ENCODE data around the gene ZNF77.
"Not testable (repeated sequence)": the region's sequence is repeated elsewhere in the genome, so short reads cannot be mapped to it uniquely, and the experiment has no call there.

ZNF77 gene

GRCh38 chr19:2900296-2901252 is 44.2 kb downstream of the ZNF77 start, which contains the start of gene ZNF57:
TSS of gene ZNF57 (plus strand) at chr19:2900928. CDS start at chr19:2901046, 118 bp downstream.
- Histone ChIP-seq H3K27me3 (replicated peaks; ENCODE audit: insufficient read depth, low read length) (peaks cover 70% of the 10 kb centered on the region), H3K4me3 (ENCODE audit: low read length) (no peak within 1 kb of the TSS), H3K4me1 (ENCODE audit: low read length) (no peaks in the 10 kb centered on the region), H3K4me2 (ENCODE audit: low read depth, low read length) (no peak within 1 kb of the TSS), H3K27ac (ENCODE audit: low read length) (no peak within 1 kb of the TSS), H2AFZ (ENCODE audit: low read length) (no peak within 1 kb of the TSS), H3K9me3 (replicated peaks; ENCODE audit: insufficient read depth, low read length) (no peaks in the 10 kb centered on the region), H4K20me1 (ENCODE audit: insufficient read depth, low read length) (no peaks in the 10 kb centered on the region), H3K79me2 (ENCODE audit: low read length) (no peaks in the 10 kb centered on the region), H3K9me2 (replicated peaks; ENCODE audit: insufficient read depth, low read length) (no peaks in the 10 kb centered on the region), H3K9ac (ENCODE audit: low read length) (no peak within 1 kb of the TSS), H3F3A (ENCODE audit: insufficient read depth, low read length) (no peaks in the 10 kb centered on the region), H3K36me3 (replicated peaks; ENCODE audit: insufficient read depth, low read length) (no peaks in the 10 kb centered on the region)
- DNase-seq, result no peak
- no peak for TF ChIP-seq EZH2phosphoT487 (IDR thresholded peaks at IDR 0.05; ENCODE audit: low read length)
- TF ChIP-seq CTCF (IDR thresholded peaks at IDR 0.05; ENCODE audit: low read length), result no peak
- no peak for TF ChIP-seq EZH2 (optimal IDR thresholded peaks at IDR 0.05; ENCODE audit: low read depth, low read length)

GRCh38 chr19:2896694-2897093 is 48.1 kb downstream of the ZNF77 start:
- Histone ChIP-seq H3F3A (ENCODE audit: insufficient read depth, low read length) (no peaks in the 10 kb centered on the region), H3K9ac (ENCODE audit: low read length) (no peak overlapping the region), H3K36me3 (replicated peaks; ENCODE audit: insufficient read depth, low read length) (no peaks in the 10 kb centered on the region), H3K9me3 (replicated peaks; ENCODE audit: insufficient read depth, low read length) (no peaks in the 10 kb centered on the region), H3K4me3 (ENCODE audit: low read length) (no peak overlapping the region), H3K4me1 (ENCODE audit: low read length) (no peaks in the 10 kb centered on the region), H3K9me2 (replicated peaks; ENCODE audit: insufficient read depth, low read length) (no peaks in the 10 kb centered on the region), H3K79me2 (ENCODE audit: low read length) (no peaks in the 10 kb centered on the region), H4K20me1 (ENCODE audit: insufficient read depth, low read length) (no peaks in the 10 kb centered on the region), H3K27me3 (replicated peaks; ENCODE audit: insufficient read depth, low read length) (peaks cover 65% of the 10 kb centered on the region), H3K4me2 (ENCODE audit: low read depth, low read length) (no peak overlapping the region), H3K27ac (ENCODE audit: low read length) (no peak overlapping the region), H2AFZ (ENCODE audit: low read length) (no peak overlapping the region)
- TF ChIP-seq CTCF (IDR thresholded peaks at IDR 0.05; ENCODE audit: low read length), result no peak
- no peak for TF ChIP-seq EZH2 (optimal IDR thresholded peaks at IDR 0.05; ENCODE audit: low read depth, low read length)
- no peak for TF ChIP-seq EZH2phosphoT487 (IDR thresholded peaks at IDR 0.05; ENCODE audit: low read length)
- DNase-seq, result no peak

- H3K9me3 ChIP-seq (replicated peaks; ENCODE audit: insufficient read depth, low read length); H3F3A ChIP-seq (ENCODE audit: insufficient read depth, low read length); H3K4me2 ChIP-seq (ENCODE audit: low read depth, low read length); H3K4me1 ChIP-seq (ENCODE audit: low read length); H3K27ac ChIP-seq (ENCODE audit: low read length); H3K9ac ChIP-seq (ENCODE audit: low read length); H3K9me2 ChIP-seq (replicated peaks; ENCODE audit: insufficient read depth, low read length); H3K4me3 ChIP-seq (ENCODE audit: low read length); H3K36me3 ChIP-seq (replicated peaks; ENCODE audit: insufficient read depth, low read length); H3K79me2 ChIP-seq (ENCODE audit: low read length); DNase-seq; H4K20me1 ChIP-seq (ENCODE audit: insufficient read depth, low read length); H2AFZ ChIP-seq (ENCODE audit: low read length): not testable (repeated sequence)
- H3K27me3 ChIP-seq (replicated peaks; ENCODE audit: insufficient read depth, low read length), result peaks cover 73% of the 10 kb centered on the region
These were observed 54.2 kb downstream of the ZNF77 start for GRCh38 chr19:2890531-2890930.

- no peak overlapping the region for H3K9ac ChIP-seq (ENCODE audit: low read length)
- no peaks in the 10 kb centered on the region for H3K4me1 ChIP-seq (ENCODE audit: low read length)
- no peaks in the 10 kb centered on the region for H4K20me1 ChIP-seq (ENCODE audit: insufficient read depth, low read length)
- peaks cover 77% of the 10 kb centered on the region for H3K27me3 ChIP-seq (replicated peaks; ENCODE audit: insufficient read depth, low read length)
- no peaks in the 10 kb centered on the region for H3K9me3 ChIP-seq (replicated peaks; ENCODE audit: insufficient read depth, low read length)
- no peak overlapping the region for H3K4me2 ChIP-seq (ENCODE audit: low read depth, low read length)
- H3K9me2 ChIP-seq (replicated peaks; ENCODE audit: insufficient read depth, low read length), result no peaks in the 10 kb centered on the region
- no peak overlapping the region for H3K27ac ChIP-seq (ENCODE audit: low read length)
- no peaks in the 10 kb centered on the region for H3K79me2 ChIP-seq (ENCODE audit: low read length)
- no peak overlapping the region for H3K4me3 ChIP-seq (ENCODE audit: low read length)
- TF ChIP-seq EZH2 (optimal IDR thresholded peaks at IDR 0.05; ENCODE audit: low read depth, low read length) (no peak), CTCF (IDR thresholded peaks at IDR 0.05; ENCODE audit: low read length) (no peak), EZH2phosphoT487 (IDR thresholded peaks at IDR 0.05; ENCODE audit: low read length) (no peak)
- H3F3A ChIP-seq (ENCODE audit: insufficient read depth, low read length), result no peaks in the 10 kb centered on the region
- H2AFZ ChIP-seq (ENCODE audit: low read length), result no peak overlapping the region; the same call in 1 of the 2 replicates
- H3K36me3 ChIP-seq (replicated peaks; ENCODE audit: insufficient read depth, low read length), result no peaks in the 10 kb centered on the region
- DNase-seq, result no peak
These were observed 56.0 kb downstream of the ZNF77 start for GRCh38 chr19:2888731-2889224.
